ENCODE data around the gene CALY.

The CALY gene

GRCh38 chr10:133289761-133290160 is 46.9 kb downstream of the CALY start:
- no peak overlapping the region for H3K4me3 ChIP-seq (ENCODE audit: insufficient read depth, low read length, poor library complexity, severe bottlenecking)
- no peaks in the 10 kb centered on the region for H3K9me3 ChIP-seq (ENCODE audit: insufficient read depth, low read length)
- H3K36me3 ChIP-seq (ENCODE audit: low read length), result no peaks in the 10 kb centered on the region
- TF ChIP-seq CTCF (IDR thresholded peaks at IDR 0.05; ENCODE audit: insufficient read depth, low read length, poor library complexity, severe bottlenecking), result no peak
- TF ChIP-seq EZH2phosphoT487 (conservative IDR thresholded peaks at IDR 0.05; ENCODE audit: low read length), result no peak
- H4K20me1 ChIP-seq (ENCODE audit: low read depth, low read length), result no peaks in the 10 kb centered on the region
- no peaks in the 10 kb centered on the region for H3F3A ChIP-seq (ENCODE audit: insufficient read depth)
- H3K9ac ChIP-seq (ENCODE audit: low read length), result no peak overlapping the region
- no peak overlapping the region for H2AFZ ChIP-seq (ENCODE audit: low read depth, low read length, severe bottlenecking)
- no peak overlapping the region for H3K4me2 ChIP-seq (ENCODE audit: low read depth, low read length, poor library complexity, severe bottlenecking)
- H3K79me2 ChIP-seq (ENCODE audit: insufficient read depth, low read length), result no peaks in the 10 kb centered on the region
- H3K9me2 ChIP-seq (replicated peaks; ENCODE audit: insufficient read depth, low read length), result no peaks in the 10 kb centered on the region
- no peak overlapping the region for H3K27ac ChIP-seq (ENCODE audit: low read depth, low read length)
- no peaks in the 10 kb centered on the region for H3K27me3 ChIP-seq (ENCODE audit: low read length)

- no peak overlapping the region for H3K27ac ChIP-seq (ENCODE audit: low read depth, low read length)
- no peaks in the 10 kb centered on the region for H3F3A ChIP-seq (ENCODE audit: insufficient read depth)
- H2AFZ ChIP-seq (ENCODE audit: low read depth, low read length, severe bottlenecking), result no peak overlapping the region
- no peaks in the 10 kb centered on the region for H3K79me2 ChIP-seq (ENCODE audit: insufficient read depth, low read length)
- no peaks in the 10 kb centered on the region for H3K9me2 ChIP-seq (replicated peaks; ENCODE audit: insufficient read depth, low read length)
- no peak overlapping the region for H3K9ac ChIP-seq (ENCODE audit: low read length)
- TF ChIP-seq CTCF (IDR thresholded peaks at IDR 0.05; ENCODE audit: insufficient read depth, low read length, poor library complexity, severe bottlenecking), result no peak
- TF ChIP-seq EZH2phosphoT487 (conservative IDR thresholded peaks at IDR 0.05; ENCODE audit: low read length), result no peak
- no peaks in the 10 kb centered on the region for H3K27me3 ChIP-seq (ENCODE audit: low read length)
- no peak overlapping the region for H3K4me2 ChIP-seq (ENCODE audit: low read depth, low read length, poor library complexity, severe bottlenecking)
- no peaks in the 10 kb centered on the region for H4K20me1 ChIP-seq (ENCODE audit: low read depth, low read length)
- H3K9me3 ChIP-seq (ENCODE audit: insufficient read depth, low read length), result no peaks in the 10 kb centered on the region
- H3K36me3 ChIP-seq (ENCODE audit: low read length), result no peaks in the 10 kb centered on the region
- H3K4me3 ChIP-seq (ENCODE audit: insufficient read depth, low read length, poor library complexity, severe bottlenecking), result no peak overlapping the region
Observed at GRCh38 chr10:133287832-133288500, 48.7 kb downstream of the CALY start.

GRCh38 chr10:133286366-133286765 is 50.3 kb downstream of the CALY start:
- Histone ChIP-seq H3K9me3 (ENCODE audit: insufficient read depth, low read length) (no peaks in the 10 kb centered on the region), H3K27ac (ENCODE audit: low read depth, low read length) (no peak overlapping the region), H3K9ac (ENCODE audit: low read length) (no peak overlapping the region), H3F3A (ENCODE audit: insufficient read depth) (no peaks in the 10 kb centered on the region), H3K4me3 (ENCODE audit: insufficient read depth, low read length, poor library complexity, severe bottlenecking) (no peak overlapping the region), H3K27me3 (ENCODE audit: low read length) (no peaks in the 10 kb centered on the region), H2AFZ (ENCODE audit: low read depth, low read length, severe bottlenecking) (no peak overlapping the region), H3K79me2 (ENCODE audit: insufficient read depth, low read length) (no peaks in the 10 kb centered on the region), H3K36me3 (ENCODE audit: low read length) (no peaks in the 10 kb centered on the region), H3K4me2 (ENCODE audit: low read depth, low read length, poor library complexity, severe bottlenecking) (no peak overlapping the region), H4K20me1 (ENCODE audit: low read depth, low read length) (no peaks in the 10 kb centered on the region), H3K9me2 (replicated peaks; ENCODE audit: insufficient read depth, low read length) (no peaks in the 10 kb centered on the region)
- no peak for TF ChIP-seq CTCF (IDR thresholded peaks at IDR 0.05; ENCODE audit: insufficient read depth, low read length, poor library complexity, severe bottlenecking)
- TF ChIP-seq EZH2phosphoT487 (conservative IDR thresholded peaks at IDR 0.05; ENCODE audit: low read length), result no peak
